H1 (cell line): ENCODE measurements around the gene HTR2B. TPM values are rescaled to one million over a fixed set of nuclear protein-coding genes. Genes with fewer than 3 reads are reported as not detected.

Experiments
- CTCF ChIA-PET: fragments of 300-600 bp; sonication (Branson Sonifier 250); formaldehyde crosslinking; loops from one replicate; lab custom pipeline; 2021; ENCODE audit not compliant: partially characterized antibody; lab: Charles Lee
- POLR2A ChIA-PET: fragments of 300-600 bp; sonication (Branson Sonifier 250); formaldehyde crosslinking; loops from one replicate; lab custom pipeline; 2021; ENCODE audit warnings: inconsistent platforms; ENCODE audit not compliant: partially characterized antibody; lab: Charles Lee
- DNase-seq, 2 experiments: peaks; one replicate each; pipeline versions ENCODE4 v3.0.0 to v3.0.0-alpha.2; 2010 to 2022; ENCODE audit warnings: low spot score in 2 of 2, low read depth in 1 of 2, mixed read lengths in 1 of 2
- FAIRE-seq: peaks from 2 replicates; lab custom pipeline; 2011; peaks lifted over from hg19 to GRCh38; lab: Jason Lieb, UNC
- H2AFZ ChIP-seq: 2 replicates; pipeline ENCODE4 v1.8.1; 2012; ENCODE audit warnings: low read length, inconsistent platforms
- H2AK5ac ChIP-seq: 2 replicates; pipeline ENCODE4 v1.6.1; 2013; ENCODE audit warnings: low read depth, low read length
- H2BK120ac ChIP-seq: replicated peaks from 2 replicates; pipeline ENCODE3; 2013; ENCODE audit warnings: low read depth, low read length, inconsistent platforms
- H2BK12ac ChIP-seq: 2 replicates; pipeline ENCODE4 v1.6.1; 2013; ENCODE audit warnings: low read depth, low read length
- H2BK15ac ChIP-seq: 2 replicates; pipeline ENCODE4 v1.6.1; 2013; ENCODE audit warnings: low read length
- H2BK20ac ChIP-seq: 2 replicates; pipeline ENCODE4 v1.6.1; 2013; ENCODE audit warnings: low read length
- H2BK5ac ChIP-seq: 2 replicates; pipeline ENCODE4 v1.6.1; 2013; ENCODE audit warnings: low read depth, low read length
- H3K14ac ChIP-seq: 2 replicates; pipeline ENCODE4 v1.6.1; 2013; ENCODE audit warnings: inconsistent platforms; ENCODE audit not compliant: insufficient read length
- H3K18ac ChIP-seq: 2 replicates; pipeline ENCODE4 v1.6.1; 2013; ENCODE audit warnings: low read length; ENCODE audit errors: extremely low read depth
- H3K23ac ChIP-seq: 2 replicates; pipeline ENCODE4 v1.6.1; 2013; ENCODE audit warnings: inconsistent platforms; ENCODE audit not compliant: insufficient read length
- H3K23me2 ChIP-seq: 2 replicates; pipeline ENCODE4 v1.6.1; 2013; ENCODE audit warnings: low read depth, low read length
- H3K27ac ChIP-seq: 2 replicates; pipeline ENCODE4 v1.6.1; 2011; ENCODE audit warnings: low read depth, low read length, inconsistent platforms
- H3K27me3 ChIP-seq, 4 experiments: replicated peaks in 1 of 4; 1 replicate in 1 of 4; 2 replicates in 3 of 4; pipeline versions ENCODE4 v1.6.1 to v1.8.1; 2011 to 2013; ENCODE audit warnings: low read length in 3 of 4, mild to moderate bottlenecking in 3 of 4, inconsistent platforms in 2 of 4, mixed read lengths in 2 of 4, moderate library complexity in 1 of 4; ENCODE audit not compliant: control insufficient read depth in 3 of 4, insufficient read depth in 3 of 4; ENCODE audit errors: extremely low read depth in 1 of 4
- H3K36me3 ChIP-seq, 4 experiments: 2 replicates each; pipeline versions ENCODE4 v1.6.1 to v1.8.1; 2011 to 2013; ENCODE audit warnings: mild to moderate bottlenecking in 4 of 4, low read length in 3 of 4, moderate library complexity in 2 of 4, control low read depth in 1 of 4, inconsistent platforms in 1 of 4; ENCODE audit not compliant: insufficient read depth in 4 of 4, control insufficient read depth in 2 of 4
- H3K4ac ChIP-seq: replicated peaks from 2 replicates; pipeline ENCODE3; 2013; ENCODE audit warnings: low read length, low read depth, mixed read lengths, inconsistent platforms; ENCODE audit not compliant: insufficient read length
- H3K4me1 ChIP-seq, 4 experiments: replicated peaks in 1 of 4; 1 replicate in 1 of 4; 2 replicates in 3 of 4; pipeline versions ENCODE4 v1.6.1 to v1.8.1; 2011 to 2013; ENCODE audit warnings: low read length in 3 of 4, inconsistent platforms in 2 of 4, mixed read lengths in 1 of 4; ENCODE audit not compliant: insufficient read depth in 4 of 4, control insufficient read depth in 3 of 4
- H3K4me2 ChIP-seq, 2 experiments: 2 replicates each; pipeline versions ENCODE4 v1.6.1 to v1.8.1; 2011 to 2013; ENCODE audit warnings: low read depth in 2 of 2, low read length in 2 of 2, control low read depth in 1 of 2, inconsistent platforms in 1 of 2, mild to moderate bottlenecking in 1 of 2; ENCODE audit not compliant: insufficient read depth in 1 of 2
- H3K4me3 ChIP-seq, 4 experiments: fragments of 200-600, 300-600 bp in 1 of 4; sonication (generic), shearing (Covaris generic), sonication (Bioruptor Twin) in 1 of 4; 2 replicates each; pipeline versions ENCODE4 v1.5.1 to v1.8.1; 2011 to 2016; ENCODE audit warnings: low read length in 4 of 4, low read depth in 3 of 4, control low read depth in 2 of 4, inconsistent platforms in 2 of 4, mild to moderate bottlenecking in 2 of 4, mixed read lengths in 1 of 4, moderate library complexity in 1 of 4; ENCODE audit not compliant: insufficient read depth in 2 of 4; ENCODE audit errors: extremely low read depth in 1 of 4
- H3K56ac ChIP-seq: replicated peaks from 2 replicates; pipeline ENCODE3; 2013; ENCODE audit warnings: low read depth, mild to moderate bottlenecking, mixed read lengths, low read length, inconsistent platforms; ENCODE audit not compliant: insufficient read length
- H3K79me1 ChIP-seq: 2 replicates; pipeline ENCODE4 v1.6.1; 2013; ENCODE audit warnings: low read depth, low read length, control low read depth
- H3K79me2 ChIP-seq, 2 experiments: 2 replicates each; pipeline versions ENCODE4 v1.6.1 to v1.8.1; 2012 to 2013; ENCODE audit warnings: low read length in 2 of 2, mild to moderate bottlenecking in 2 of 2, inconsistent platforms in 1 of 2; ENCODE audit not compliant: insufficient read depth in 2 of 2, control insufficient read depth in 1 of 2
- H3K9ac ChIP-seq, 4 experiments: replicated peaks in 1 of 4; 1 replicate in 1 of 4; 2 replicates in 3 of 4; pipeline versions ENCODE4 v1.6.1 to v1.8.1; 2011 to 2013; ENCODE audit warnings: low read depth in 3 of 4, low read length in 3 of 4, control low read depth in 2 of 4, mild to moderate bottlenecking in 2 of 4, moderate library complexity in 2 of 4, inconsistent platforms in 1 of 4; ENCODE audit errors: extremely low read depth in 1 of 4
- H3K9me3 ChIP-seq, 2 experiments: 2 replicates each; pipeline versions ENCODE4 v1.6.1 to v1.8.1; 2012 to 2013; ENCODE audit warnings: mild to moderate bottlenecking in 2 of 2, moderate library complexity in 2 of 2, control low read depth in 1 of 2, inconsistent platforms in 1 of 2, low read depth in 1 of 2, low read length in 1 of 2, mixed read lengths in 1 of 2; ENCODE audit not compliant: insufficient read depth in 2 of 2
- H4K20me1 ChIP-seq, 2 experiments: replicated peaks in 1 of 2; 2 replicates each; pipeline versions ENCODE3 to v1.8.1; 2011 to 2013; ENCODE audit warnings: inconsistent platforms in 2 of 2, low read length in 2 of 2, mild to moderate bottlenecking in 1 of 2; ENCODE audit not compliant: insufficient read depth in 2 of 2, control insufficient read depth in 1 of 2
- H4K5ac ChIP-seq: 2 replicates; pipeline ENCODE4 v1.6.1; 2013; ENCODE audit warnings: low read length, low read depth, mixed read lengths, inconsistent platforms; ENCODE audit not compliant: insufficient read length
- H4K8ac ChIP-seq: 2 replicates; pipeline ENCODE4 v1.8.0; 2013; ENCODE audit warnings: mild to moderate bottlenecking, moderate library complexity, low read length, inconsistent platforms; ENCODE audit not compliant: insufficient read depth; ENCODE audit errors: extremely low read depth
- H4K91ac ChIP-seq: replicated peaks from 2 replicates; pipeline ENCODE3; 2013; ENCODE audit warnings: low read length, mixed read lengths, inconsistent platforms; ENCODE audit not compliant: insufficient read length
- HDAC6 ChIP-seq: IDR thresholded peaks from one replicate; pipeline ENCODE4 v1.7.1; 2012; ENCODE audit warnings: low read depth, mild to moderate bottlenecking, inconsistent platforms, low read length, moderate library complexity
- WGBS, 2 experiments: shearing (Covaris generic) in 1 of 2; methylation state at CpG; one replicate each; pipeline versions ENCODE4 v1.1.6 to v1.1.7; 2013 to 2015; ENCODE audit warnings: low lambda C conversion rate in 2 of 2, mixed read lengths in 2 of 2, inconsistent platforms in 1 of 2, low coverage in 1 of 2, missing lambda C conversion rate in 1 of 2; ENCODE audit not compliant: insufficient replicate concordance in 2 of 2, insufficient coverage in 1 of 2, insufficient read length in 1 of 2; ENCODE audit errors: extremely low coverage in 1 of 2, missing lambda C conversion rate in 1 of 2; 5-methylcytosine and 5-hydroxymethylcytosine counted together
- polyA plus RNA-seq, 7 experiments: library from polyadenylated mRNA; depleted of rRNA in 3 of 7; stranded (reverse) in 5 of 7; unstranded in 2 of 7; fragments of >200 nt in 5 of 7; fragments of 200-250 nt in 2 of 7; gene quantifications; 1 replicate in 5 of 7; 2 replicates in 1 of 7; 4 replicates in 1 of 7; pipeline versions ENCODE4 v1.2.1 to v1.2.3, GENCODE V29; 2011 to 2013; ENCODE audit warnings: missing spikeins in 2 of 7, mixed read lengths in 2 of 7
- total RNA-seq: library from RNA; stranded (reverse); fragmentation: NEBNext Ultra II Directional; extraction: Animal tissue kit (Norgen Biotek cat#: 25700); gene quantifications from 2 replicates; pipeline ENCODE4 v1.2.1, GENCODE V29; 2021

The HTR2B gene
- total and polyA plus RNA-seq, 2 of the 8 experiments (the other 6 are each of a cell fraction or from before 2014, with no cell fraction given), result not detected

DNA sequence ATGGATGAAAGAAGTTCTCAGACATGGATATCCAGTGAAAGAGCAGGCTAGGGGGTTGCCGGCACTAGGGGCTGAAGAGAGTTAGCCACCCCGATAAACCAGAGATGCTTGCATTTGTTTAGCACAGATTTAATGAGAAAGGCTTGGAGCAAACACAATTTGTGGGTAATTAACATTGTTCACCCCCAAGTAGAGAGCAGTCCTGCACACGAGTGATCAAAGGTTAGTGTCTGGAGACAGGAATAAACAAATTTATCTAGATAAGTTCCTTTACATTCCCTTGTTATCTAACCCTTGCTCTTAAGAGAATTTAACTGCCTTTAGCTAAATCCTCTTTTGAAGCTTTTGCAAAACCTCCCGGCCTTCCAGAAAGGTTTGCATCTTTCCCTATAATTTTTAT is 23.9 kb downstream of the HTR2B start:
- H3K4ac ChIP-seq, result no peak overlapping the region
- H3K36me3 ChIP-seq, result peaks cover 0 to 41% (median 13%) of the 10 kb centered on the region in 4 experiments; a peak in 6 of 8 replicates
- no peak overlapping the region for H2AK5ac ChIP-seq
- H2BK120ac ChIP-seq, result no peak overlapping the region
- DNase-seq (no peak), FAIRE-seq (no peak)
- H2BK20ac ChIP-seq, result no peak overlapping the region
- no peak overlapping the region for H3K4me2 ChIP-seq
- H4K5ac ChIP-seq, result no peak overlapping the region
- no peak overlapping the region for H3K23ac ChIP-seq
- no peak overlapping the region for H2BK5ac ChIP-seq
- no peak overlapping the region for H3K56ac ChIP-seq
- no peak overlapping the region for H2BK12ac ChIP-seq
- 88% methylated on average over 4 of the region's 4 CpGs; no CpG with 5 or more reads in 1 of the 2 experiments for WGBS, 2 experiments
- H4K20me1 ChIP-seq, result no peaks in the 10 kb centered on the region
- H3K27me3 ChIP-seq, result no peaks in the 10 kb centered on the region
- H3K18ac ChIP-seq, result no peak overlapping the region
- H3K9ac ChIP-seq, result no peak overlapping the region
- no peak overlapping the region for H3K4me3 ChIP-seq
- H3K23me2 ChIP-seq, result no peaks in the 10 kb centered on the region
- H3K79me2 ChIP-seq, result peaks cover 0 to 3% of the 10 kb centered on the region in 2 experiments; a peak in 1 of 4 replicates
- peaks cover 24 to 29% of the 10 kb centered on the region in 2 experiments for H3K9me3 ChIP-seq
- no peak overlapping the region for H2BK15ac ChIP-seq
- TF ChIP-seq HDAC6, result no peak
- no peak overlapping the region for H2AFZ ChIP-seq
- ChIA-PET POLR2A (no interaction called here), CTCF (interaction anchor here (0.6 to 2.7 kb wide), 9 partner anchors 11 to 352 kb away, joined by 3 to 14 read pairs (median 3); no protein-coding TSS in a partner anchor)
- no peak overlapping the region for H4K91ac ChIP-seq
- no peaks in the 10 kb centered on the region for H3K4me1 ChIP-seq
- no peak overlapping the region for H3K14ac ChIP-seq
- no peak overlapping the region for H4K8ac ChIP-seq
- no peak overlapping the region for H3K27ac ChIP-seq
- H3K79me1 ChIP-seq, result no peaks in the 10 kb centered on the region; the same call in 1 of the 2 replicates
